ENCODE data around the gene RBM18.

- TF ChIP-seq CTCF (IDR thresholded peaks at IDR 0.05) = no peak
- no peak for TF ChIP-seq EZH2 (IDR thresholded peaks at IDR 0.05)
Measured at GRCh38 chr9:122215663-122216062, 49.0 kb downstream of the RBM18 start.
